SK-N-SH treated with all-trans-retinoic acid at 6 μM for 48 hours (cell line): ENCODE results near the gene MIA3.

Experiments used
- ATAC-seq: fragments of 200-7000 bp; cut with Tn5 transposase; 3 replicates; pipeline ENCODE4 v1.9.1; 2020; ENCODE audit warnings: mild to moderate bottlenecking, moderate library complexity
- ARNTL ChIP-seq: fragments of 450-650 bp; formaldehyde crosslinking; IDR thresholded peaks from 2 replicates; pipeline ENCODE4 v1.5.0; 2020; ENCODE audit warnings: low read depth, mild to moderate bottlenecking, moderate library complexity, borderline replicate concordance
- CREB5 ChIP-seq: fragments of 250-450 bp; sonication (Bioruptor Pico); IDR thresholded peaks from 2 replicates; pipeline ENCODE4 v1.5.1; 2020; ENCODE audit warnings: low read depth, mild to moderate bottlenecking, moderate library complexity
- CSDC2 ChIP-seq: fragments of 250-450 bp; sonication (Bioruptor Pico); IDR thresholded peaks from 2 replicates; pipeline ENCODE4 v1.5.0; 2020; ENCODE audit warnings: mild to moderate bottlenecking, moderate library complexity
- CSRNP3 ChIP-seq: fragments of 250-450 bp; sonication (Bioruptor Pico); IDR thresholded peaks from 2 replicates; pipeline ENCODE4 v1.5.1; 2021; ENCODE audit warnings: mild to moderate bottlenecking, moderate library complexity
- ESRRG ChIP-seq: fragments of 250-450 bp; sonication (Bioruptor Pico); IDR thresholded peaks from 2 replicates; pipeline ENCODE4 v1.6.1; 2021; ENCODE audit warnings: mild to moderate bottlenecking
- ISL1 ChIP-seq: fragments of 250-450 bp; sonication (Bioruptor Pico); IDR thresholded peaks from 2 replicates; pipeline ENCODE4 v2.1.2; 2022; ENCODE audit warnings: mild to moderate bottlenecking, moderate library complexity
- OSR1 ChIP-seq: fragments of 250-450 bp; sonication (Bioruptor Pico); IDR thresholded peaks from 2 replicates; pipeline ENCODE4 v1.8.0; 2022; ENCODE audit warnings: moderate library complexity, mild to moderate bottlenecking, inconsistent platforms
- PATZ1 ChIP-seq: fragments of 250-450 bp; sonication (Bioruptor Pico); IDR thresholded peaks from 2 replicates; pipeline ENCODE4 v1.8.0; 2020; ENCODE audit warnings: mild to moderate bottlenecking, moderate library complexity, borderline replicate concordance
- POU6F1 ChIP-seq: fragments of 250-450 bp; sonication (Bioruptor Pico); IDR thresholded peaks from 2 replicates; pipeline ENCODE4 v1.8.0; 2021; ENCODE audit warnings: low read depth, mild to moderate bottlenecking, moderate library complexity, borderline replicate concordance
- PPARA ChIP-seq: fragments of 250-450 bp; sonication (Bioruptor Pico); IDR thresholded peaks from 2 replicates; pipeline ENCODE4 v1.5.0; 2020; ENCODE audit warnings: mild to moderate bottlenecking, borderline replicate concordance
- RARB ChIP-seq: fragments of 250-450 bp; sonication (Bioruptor Pico); IDR thresholded peaks from 2 replicates; pipeline ENCODE4 v1.8.0; 2021; ENCODE audit warnings: mild to moderate bottlenecking, moderate library complexity
- TCF4 ChIP-seq: fragments of 250-450 bp; sonication (Bioruptor Pico); IDR thresholded peaks from 2 replicates; pipeline ENCODE4 v1.8.0; 2021; ENCODE audit warnings: mild to moderate bottlenecking, moderate library complexity, borderline replicate concordance
- TOX ChIP-seq: fragments of 250-450 bp; sonication (Bioruptor Pico); IDR thresholded peaks from 2 replicates; pipeline ENCODE4 v1.8.0; 2021; ENCODE audit warnings: mild to moderate bottlenecking, moderate library complexity, borderline replicate concordance
- TSHZ2 ChIP-seq: fragments of 250-450 bp; sonication (Bioruptor Pico); IDR thresholded peaks from 2 replicates; pipeline ENCODE4 v1.5.0; 2020; ENCODE audit warnings: mild to moderate bottlenecking, moderate library complexity
- ZC3H10 ChIP-seq: fragments of 250-450 bp; sonication (Bioruptor Pico); IDR thresholded peaks from 2 replicates; pipeline ENCODE4 v1.5.1; 2021; ENCODE audit warnings: mild to moderate bottlenecking, moderate library complexity
- ZFP3 ChIP-seq: fragments of 250-450 bp; sonication (Bioruptor Pico); IDR thresholded peaks from 2 replicates; pipeline ENCODE4 v1.5.0; 2020; ENCODE audit warnings: mild to moderate bottlenecking, moderate library complexity
- ZFP30 ChIP-seq: fragments of 450-650 bp; formaldehyde crosslinking; IDR thresholded peaks from 2 replicates; pipeline ENCODE4 v1.5.0; 2022; ENCODE audit warnings: mild to moderate bottlenecking, moderate library complexity
- ZNF565 ChIP-seq: fragments of 450-650 bp; formaldehyde crosslinking; conservative IDR thresholded peaks from 2 replicates; pipeline ENCODE4 v1.5.0; 2020; ENCODE audit warnings: low read depth, mild to moderate bottlenecking, moderate library complexity
- ZNF8 ChIP-seq: fragments of 450-650 bp; formaldehyde crosslinking; IDR thresholded peaks from 2 replicates; pipeline ENCODE4 v1.5.0; 2020; ENCODE audit warnings: mild to moderate bottlenecking, moderate library complexity

Gene MIA3

GRCh38 chr1:222596696-222597095 is 21.2 kb upstream of the MIA3 start:
- no peak for ATAC-seq
- no peak for TF ChIP-seq TSHZ2
- TF ChIP-seq ZNF8 (CRISPR knock-in tag) = no peak
- no peak for TF ChIP-seq ARNTL (CRISPR knock-in tag)
- TF ChIP-seq PATZ1 (CRISPR knock-in tag) = no peak
- TF ChIP-seq ZC3H10 = no peak
- no peak for TF ChIP-seq TOX
- TF ChIP-seq ZFP3 (CRISPR knock-in tag) = no peak
- TF ChIP-seq ZNF565 = no peak
- no peak for TF ChIP-seq CSRNP3 (CRISPR knock-in tag)
- TF ChIP-seq TCF4 (CRISPR knock-in tag) = no peak
- no peak for TF ChIP-seq OSR1
- TF ChIP-seq CSDC2 (CRISPR knock-in tag) = no peak
- TF ChIP-seq, all 23 proteins: peak for 0

GRCh38 chr1:222600281-222600680 is 17.6 kb upstream of the MIA3 start:
- TF ChIP-seq TOX = no peak
- TF ChIP-seq ZC3H10 = no peak
- TF ChIP-seq ESRRG (CRISPR knock-in tag) = no peak
- TF ChIP-seq ARNTL (CRISPR knock-in tag) = no peak
- TF ChIP-seq ZNF8 (CRISPR knock-in tag) = no peak
- TF ChIP-seq, all 23 proteins: peak for 0
- ATAC-seq = no peak

- TF ChIP-seq CREB5 (CRISPR knock-in tag) = no peak
- no peak for ATAC-seq
These were observed 16.6 kb upstream of the MIA3 start for GRCh38 chr1:222601257-222601656.

GRCh38 chr1:222606757-222607156 is 11.1 kb upstream of the MIA3 start:
- ATAC-seq = no peak
- TF ChIP-seq RARB (CRISPR knock-in tag) (no peak), ZNF8 (CRISPR knock-in tag) (no peak), ISL1 (no peak), CSDC2 (CRISPR knock-in tag) (no peak), CREB5 (CRISPR knock-in tag) (no peak), ZFP3 (CRISPR knock-in tag) (no peak), TCF4 (CRISPR knock-in tag) (no peak), TOX (no peak), TSHZ2 (no peak), OSR1 (no peak), POU6F1 (CRISPR knock-in tag) (no peak), CSRNP3 (CRISPR knock-in tag) (no peak), PPARA (no peak), ZFP30 (no peak)
